ENCODE results near the gene THAP4.

THAP4 gene

DNA sequence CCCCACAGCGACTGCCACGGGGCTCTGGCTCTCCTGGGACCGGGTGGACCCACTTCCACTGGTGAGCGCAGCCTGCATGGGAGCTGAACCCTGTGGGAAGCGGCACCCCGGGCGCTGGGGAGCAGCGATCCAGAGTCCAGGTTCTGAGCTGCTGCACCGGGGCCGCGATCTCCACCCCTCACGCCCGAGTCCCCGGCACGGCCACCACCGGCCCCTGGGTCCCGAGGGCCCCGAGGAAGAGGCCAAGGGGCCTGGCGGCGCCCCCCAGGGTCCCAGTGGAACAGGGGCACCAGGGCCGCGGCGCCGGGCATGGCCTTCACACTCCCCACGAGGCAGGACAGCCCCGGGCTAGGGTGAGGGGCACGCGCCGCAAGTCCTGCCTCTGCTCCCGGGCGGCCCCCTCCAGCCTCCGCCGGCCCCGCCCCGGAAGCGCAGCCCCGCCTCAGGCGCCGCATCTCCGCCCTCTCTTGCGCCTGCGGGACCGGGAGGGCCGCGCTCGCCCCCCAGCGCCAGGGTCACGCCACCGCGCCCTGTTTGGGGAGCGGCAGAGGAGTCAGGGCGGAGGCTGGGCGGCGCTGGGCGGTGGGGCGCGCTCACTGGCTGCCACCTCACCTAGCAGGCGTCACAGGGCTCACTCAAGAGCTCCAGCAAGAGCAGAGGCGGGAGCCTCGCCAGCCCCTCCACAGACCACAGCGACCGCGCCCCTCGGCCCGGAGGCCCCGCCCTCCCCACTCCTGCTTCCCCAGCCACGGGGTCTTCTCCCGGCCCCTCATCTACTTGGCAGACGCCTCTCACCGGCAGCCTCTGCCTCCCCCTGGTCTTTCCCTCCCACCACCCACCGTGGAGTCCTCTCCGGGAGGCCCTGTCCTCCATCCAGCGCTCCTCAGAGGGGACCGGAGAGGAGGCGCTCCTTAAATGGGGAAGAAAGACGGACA is 26.8 kb downstream of the THAP4 start:
- TF ChIP-seq PAX5 (IDR thresholded peaks at IDR 0.05; ENCODE audit: insufficient read depth, low read length, severe bottlenecking) (peak; percentile 66), POU2F2 (IDR thresholded peaks at IDR 0.05; ENCODE audit: low read depth, low read length) (no peak), SPI1 (IDR thresholded peaks at IDR 0.05; ENCODE audit: low read depth, low read length) (no peak), TAF1 (IDR thresholded peaks at IDR 0.05; ENCODE audit: low read depth, low read length) (no peak), POLR2A (IDR thresholded peaks at IDR 0.05; ENCODE audit: low read depth, low read length) (no peak), POLR2AphosphoS5 (IDR thresholded peaks at IDR 0.05; ENCODE audit: low read depth, low read length) (no peak; the same call in 1 of the 2 replicates)
- DNase-seq (ENCODE audit: insufficient read length, low spot score), result peak; percentile 97
- peak; percentile 97 for FAIRE-seq

DNA sequence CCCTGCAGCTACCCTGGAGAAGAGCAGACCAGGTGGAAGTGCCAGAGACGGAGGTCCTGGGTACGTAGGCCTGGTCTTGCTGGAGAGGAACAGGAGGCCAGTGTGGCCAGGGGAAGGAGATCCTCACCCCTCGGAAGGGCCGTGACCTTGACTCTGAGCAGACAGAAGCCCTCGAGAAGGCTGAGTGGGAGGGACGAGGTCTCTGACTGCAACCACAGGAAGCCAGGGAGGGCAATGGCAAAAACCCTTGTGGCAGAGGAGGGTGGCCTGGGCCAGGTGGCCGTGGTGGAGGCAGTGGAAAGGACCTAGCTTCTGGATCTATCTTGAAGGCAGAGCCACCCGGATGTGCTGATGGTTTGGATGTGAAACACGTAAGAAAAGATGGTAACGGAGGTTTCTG is 28.1 kb downstream of the THAP4 start:
- DNase-seq (ENCODE audit: insufficient read length, low spot score), result no peak
- FAIRE-seq, result peak; percentile 54
- TF ChIP-seq POLR2A (IDR thresholded peaks at IDR 0.05; ENCODE audit: low read depth, low read length) (no peak), SPI1 (IDR thresholded peaks at IDR 0.05; ENCODE audit: low read depth, low read length) (no peak), TAF1 (IDR thresholded peaks at IDR 0.05; ENCODE audit: low read depth, low read length) (no peak), PAX5 (IDR thresholded peaks at IDR 0.05; ENCODE audit: insufficient read depth, low read length, severe bottlenecking) (no peak), POU2F2 (IDR thresholded peaks at IDR 0.05; ENCODE audit: low read depth, low read length) (no peak), POLR2AphosphoS5 (IDR thresholded peaks at IDR 0.05; ENCODE audit: low read depth, low read length) (no peak)

- FAIRE-seq (no peak), DNase-seq (ENCODE audit: insufficient read length, low spot score) (no peak)
- no peak for TF ChIP-seq POU2F2 (IDR thresholded peaks at IDR 0.05; ENCODE audit: low read depth, low read length)
- no peak for TF ChIP-seq POLR2A (IDR thresholded peaks at IDR 0.05; ENCODE audit: low read depth, low read length)
- TF ChIP-seq SPI1 (IDR thresholded peaks at IDR 0.05; ENCODE audit: low read depth, low read length), result no peak
- no peak for TF ChIP-seq POLR2AphosphoS5 (IDR thresholded peaks at IDR 0.05; ENCODE audit: low read depth, low read length)
Measured at GRCh38 chr2:241607162-241607885, 29.6 kb downstream of the THAP4 start.

GRCh38 chr2:241606186-241606585 is 30.8 kb downstream of the THAP4 start:
- TF ChIP-seq TAF1 (IDR thresholded peaks at IDR 0.05; ENCODE audit: low read depth, low read length) (no peak), POU2F2 (IDR thresholded peaks at IDR 0.05; ENCODE audit: low read depth, low read length) (no peak), SPI1 (IDR thresholded peaks at IDR 0.05; ENCODE audit: low read depth, low read length) (no peak), POLR2AphosphoS5 (IDR thresholded peaks at IDR 0.05; ENCODE audit: low read depth, low read length) (no peak), PAX5 (IDR thresholded peaks at IDR 0.05; ENCODE audit: insufficient read depth, low read length, severe bottlenecking) (no peak), POLR2A (IDR thresholded peaks at IDR 0.05; ENCODE audit: low read depth, low read length) (no peak)
- FAIRE-seq (no peak), DNase-seq (ENCODE audit: insufficient read length, low spot score) (no peak)

GRCh38 chr2:241603686-241604085 is 33.3 kb downstream of the THAP4 start:
- TF ChIP-seq PAX5 (IDR thresholded peaks at IDR 0.05; ENCODE audit: insufficient read depth, low read length, severe bottlenecking) (no peak), POU2F2 (IDR thresholded peaks at IDR 0.05; ENCODE audit: low read depth, low read length) (no peak), SPI1 (IDR thresholded peaks at IDR 0.05; ENCODE audit: low read depth, low read length) (no peak), TAF1 (IDR thresholded peaks at IDR 0.05; ENCODE audit: low read depth, low read length) (no peak), POLR2A (IDR thresholded peaks at IDR 0.05; ENCODE audit: low read depth, low read length) (no peak), POLR2AphosphoS5 (IDR thresholded peaks at IDR 0.05; ENCODE audit: low read depth, low read length) (no peak)
- FAIRE-seq, result no peak

DNA sequence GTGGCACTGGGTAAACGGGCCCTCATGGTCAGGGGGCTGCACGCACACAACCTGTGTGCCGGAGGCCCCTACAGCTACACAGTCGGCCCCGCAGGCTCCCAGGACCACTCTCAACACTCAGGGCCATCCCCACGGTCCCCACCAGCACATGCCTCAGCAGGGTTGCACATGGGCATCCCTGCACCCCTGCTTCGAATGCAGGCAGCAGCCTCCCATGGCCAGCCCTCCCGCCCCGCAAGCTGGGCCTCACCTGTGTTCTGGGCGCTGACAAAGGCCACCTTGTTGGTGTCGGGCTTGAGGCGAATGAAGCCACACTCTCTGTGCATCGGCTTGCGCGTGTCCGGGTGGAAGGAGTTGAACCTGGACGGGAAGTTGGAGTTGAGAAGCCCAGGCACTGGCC is 34.2 kb downstream of the THAP4 start:
- DNase-seq (ENCODE audit: insufficient read length, low spot score) (no peak), FAIRE-seq (no peak)
- TF ChIP-seq POLR2A (IDR thresholded peaks at IDR 0.05; ENCODE audit: low read depth, low read length) (no peak), PAX5 (IDR thresholded peaks at IDR 0.05; ENCODE audit: insufficient read depth, low read length, severe bottlenecking) (no peak), POU2F2 (IDR thresholded peaks at IDR 0.05; ENCODE audit: low read depth, low read length) (no peak), SPI1 (IDR thresholded peaks at IDR 0.05; ENCODE audit: low read depth, low read length) (no peak), TAF1 (IDR thresholded peaks at IDR 0.05; ENCODE audit: low read depth, low read length) (no peak), POLR2AphosphoS5 (IDR thresholded peaks at IDR 0.05; ENCODE audit: low read depth, low read length) (no peak)

More at GRCh38 chr2:241603686-241604085, 33.3 kb downstream of the THAP4 start:
- no peak for DNase-seq (ENCODE audit: insufficient read length, low spot score)

DNA sequence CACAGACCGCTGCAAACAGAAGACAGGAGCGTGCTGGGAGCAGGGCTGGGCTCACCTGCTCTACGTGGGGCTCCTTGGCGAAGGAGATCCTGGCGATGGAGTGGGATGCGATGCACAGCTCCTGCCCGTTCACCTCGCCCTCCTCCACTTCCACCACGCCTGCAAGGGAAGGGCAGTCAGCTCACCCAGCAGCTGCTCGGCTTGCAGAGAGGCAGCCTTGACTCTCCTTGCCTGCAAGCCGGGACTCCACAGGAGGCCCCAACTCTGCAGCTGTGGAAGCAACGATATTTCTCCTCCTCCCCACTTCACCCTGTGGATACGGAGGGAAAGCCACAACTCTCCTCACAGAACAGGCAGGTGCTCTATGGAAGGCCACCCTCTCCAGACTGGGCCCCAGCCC is 35.1 kb downstream of the THAP4 start:
- no peak for FAIRE-seq
- TF ChIP-seq POLR2AphosphoS5 (IDR thresholded peaks at IDR 0.05; ENCODE audit: low read depth, low read length) (no peak), PAX5 (IDR thresholded peaks at IDR 0.05; ENCODE audit: insufficient read depth, low read length, severe bottlenecking) (no peak), SPI1 (IDR thresholded peaks at IDR 0.05; ENCODE audit: low read depth, low read length) (no peak), POLR2A (IDR thresholded peaks at IDR 0.05; ENCODE audit: low read depth, low read length) (no peak), POU2F2 (IDR thresholded peaks at IDR 0.05; ENCODE audit: low read depth, low read length) (no peak)
- no peak for DNase-seq (ENCODE audit: insufficient read length, low spot score)

DNA sequence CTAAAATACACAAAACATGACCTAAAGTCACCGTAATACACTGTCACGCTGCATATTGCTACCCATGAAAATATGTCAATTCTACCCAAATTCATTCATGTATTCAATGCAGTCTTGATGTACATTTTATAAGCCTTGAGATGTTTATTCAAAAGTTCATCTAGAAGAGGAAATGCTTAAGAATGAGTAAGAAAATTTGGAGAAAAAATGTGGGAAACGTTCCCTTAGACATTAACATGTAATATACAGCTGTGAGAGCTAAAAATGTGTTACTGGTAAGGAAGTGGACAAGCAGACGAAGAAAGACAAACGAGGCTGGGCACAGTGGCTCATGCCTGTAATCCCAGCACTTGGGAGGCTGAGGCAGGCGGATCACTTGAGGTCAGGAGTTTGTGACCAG is 37.3 kb downstream of the THAP4 start:
- DNase-seq (ENCODE audit: insufficient read length, low spot score) (no peak), FAIRE-seq (no peak)
- TF ChIP-seq POLR2AphosphoS5 (IDR thresholded peaks at IDR 0.05; ENCODE audit: low read depth, low read length) (no peak), SPI1 (IDR thresholded peaks at IDR 0.05; ENCODE audit: low read depth, low read length) (no peak), TAF1 (IDR thresholded peaks at IDR 0.05; ENCODE audit: low read depth, low read length) (no peak), POLR2A (IDR thresholded peaks at IDR 0.05; ENCODE audit: low read depth, low read length) (no peak), POU2F2 (IDR thresholded peaks at IDR 0.05; ENCODE audit: low read depth, low read length) (no peak), PAX5 (IDR thresholded peaks at IDR 0.05; ENCODE audit: insufficient read depth, low read length, severe bottlenecking) (no peak)

DNA sequence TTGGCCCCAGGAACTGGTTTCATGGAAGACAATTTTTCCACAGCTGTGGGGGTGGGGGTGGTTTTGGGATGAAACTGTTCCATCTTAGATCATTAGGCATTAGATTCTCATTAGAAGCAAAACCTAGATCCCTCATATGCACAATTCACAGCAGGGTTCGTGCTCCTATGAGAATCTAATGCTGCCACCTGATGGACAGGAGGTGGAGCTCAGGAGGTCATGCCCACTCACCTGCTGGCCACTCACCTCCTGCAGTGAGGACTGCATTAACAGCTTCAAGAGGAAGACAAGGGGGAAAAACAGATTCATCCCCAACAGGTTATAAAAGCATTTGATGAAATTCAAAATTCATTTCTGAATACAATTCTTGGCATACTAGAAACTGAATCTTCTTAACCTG is 38.5 kb downstream of the THAP4 start:
- DNase-seq (ENCODE audit: insufficient read length, low spot score), result no peak
- TF ChIP-seq POLR2AphosphoS5 (IDR thresholded peaks at IDR 0.05; ENCODE audit: low read depth, low read length) (no peak), POU2F2 (IDR thresholded peaks at IDR 0.05; ENCODE audit: low read depth, low read length) (no peak), POLR2A (IDR thresholded peaks at IDR 0.05; ENCODE audit: low read depth, low read length) (no peak), SPI1 (IDR thresholded peaks at IDR 0.05; ENCODE audit: low read depth, low read length) (no peak), TAF1 (IDR thresholded peaks at IDR 0.05; ENCODE audit: low read depth, low read length) (no peak), PAX5 (IDR thresholded peaks at IDR 0.05; ENCODE audit: insufficient read depth, low read length, severe bottlenecking) (no peak)
- peak; percentile 84 for FAIRE-seq

Measured in GM12891 (cell line).